B cell (primary cell): ENCODE measurements around the gene SHPK. TPM values are rescaled to one million over a fixed set of nuclear protein-coding genes. Genes with fewer than 3 reads are reported as not detected.
A peak's percentile ranks its signal among the peaks of the same experiment; 100 is the strongest.

ENCODE experiments used
- ATAC-seq: fragments of 200-7000 bp; cut with Tn5 transposase; one replicate; pipeline ENCODE4 v1.10.0; 2021; ENCODE audit warnings: low read depth, mild to moderate bottlenecking, moderate number of reproducible peaks, moderate library complexity
- CTCF ChIA-PET: fragments of 350-600 bp; sonication (Branson Sonifier 250); formaldehyde crosslinking; loops from one replicate; lab custom pipeline; 2021; ENCODE audit warnings: antibody characterized with exemption, inconsistent platforms; lab: Charles Lee
- POLR2A ChIA-PET: fragments of 350-600 bp; sonication (Branson Sonifier 250); formaldehyde crosslinking; loops from one replicate; lab custom pipeline; 2021; ENCODE audit warnings: antibody characterized with exemption; lab: Charles Lee
- DNase-seq: peaks from one replicate; pipeline ENCODE4 v3.0.0; 2013
- H2AFZ ChIP-seq: 2 replicates; pipeline ENCODE4 v1.6.1; 2012; ENCODE audit warnings: mild to moderate bottlenecking, low read depth, low read length; ENCODE audit not compliant: insufficient read depth, poor library complexity, severe bottlenecking
- H3K27ac ChIP-seq, 2 donors: 1 replicate in 1 of 2; 2 replicates in 1 of 2; pipeline ENCODE4 v1.5.1; 2012 to 2013; ENCODE audit warnings: low read length in 2 of 2, mild to moderate bottlenecking in 2 of 2, moderate library complexity in 1 of 2
- H3K27me3 ChIP-seq, 4 experiments: fragments of 200-600 bp in 1 of 4; sonication (generic) in 1 of 4; replicated peaks in 1 of 4; 1 replicate in 2 of 4; 2 replicates in 2 of 4; pipeline versions ENCODE4 v1.6.1 to v1.7.0; 2013 to 2016; ENCODE audit warnings: low read length in 3 of 4, mild to moderate bottlenecking in 2 of 4, mixed read lengths in 1 of 4, moderate library complexity in 1 of 4; ENCODE audit not compliant: insufficient read depth in 4 of 4, control insufficient read depth in 3 of 4; ENCODE audit errors: control extremely low read depth in 1 of 4
- H3K36me3 ChIP-seq, 2 experiments: replicated peaks in 1 of 2; 1 replicate in 1 of 2; 2 replicates in 1 of 2; pipeline versions ENCODE4 v1.6.1 to v1.7.1; 2013; ENCODE audit warnings: low read length in 1 of 2; ENCODE audit not compliant: insufficient read depth in 2 of 2, control insufficient read depth in 1 of 2; ENCODE audit errors: control extremely low read depth in 1 of 2, extremely low read depth in 1 of 2
- H3K4me1 ChIP-seq, 2 donors: fragments of 200-600 bp in 1 of 2; sonication (generic) in 1 of 2; 1 replicate in 1 of 2; 2 replicates in 1 of 2; pipeline versions ENCODE4 v1.5.1 to v1.6.1; 2013 to 2017; ENCODE audit warnings: low read length in 2 of 2; ENCODE audit not compliant: control insufficient read depth in 2 of 2, insufficient read depth in 2 of 2
- H3K4me2 ChIP-seq: replicated peaks from 2 replicates; pipeline ENCODE3; 2012; ENCODE audit warnings: mild to moderate bottlenecking, low read depth, low read length; ENCODE audit not compliant: poor library complexity, severe bottlenecking
- H3K4me3 ChIP-seq, 5 experiments: fragments of 200-600 bp in 1 of 5; sonication (generic) in 1 of 5; 1 replicate in 3 of 5; 2 replicates in 2 of 5; pipeline versions ENCODE4 v1.5.1 to v1.7.0; 2011 to 2016; ENCODE audit warnings: low read length in 4 of 5, mild to moderate bottlenecking in 4 of 5, low read depth in 2 of 5, control low read depth in 1 of 5, moderate library complexity in 1 of 5; ENCODE audit not compliant: insufficient read depth in 1 of 5; ENCODE audit errors: control extremely low read depth in 1 of 5, extremely low read depth in 1 of 5
- H3K79me2 ChIP-seq: fragments of 200-600 bp; sonication (generic); one replicate; pipeline ENCODE4 v1.6.0; 2016; ENCODE audit warnings: low read length; ENCODE audit not compliant: control insufficient read depth, insufficient read depth
- H3K9ac ChIP-seq: fragments of 200-600 bp; sonication (generic); 2 replicates; pipeline ENCODE4 v1.6.1; 2017; ENCODE audit warnings: mild to moderate bottlenecking, low read length, moderate library complexity
- H3K9me3 ChIP-seq, 3 donors: one replicate each; pipeline versions ENCODE4 v1.6.1 to v1.7.1; 2013; ENCODE audit warnings: low read length in 2 of 3; ENCODE audit not compliant: control insufficient read depth in 2 of 3, insufficient read depth in 1 of 3; ENCODE audit errors: control extremely low read depth in 1 of 3
- H4K20me1 ChIP-seq: 2 replicates; pipeline ENCODE4 v1.6.0; 2012; ENCODE audit warnings: mild to moderate bottlenecking, low read length; ENCODE audit not compliant: insufficient read depth, control insufficient read depth, poor library complexity, severe bottlenecking
- H3K27ac Mint-ChIP-seq: one replicate; pipeline ENCODE4 v1.8.0; 2021; ENCODE audit warnings: mixed read lengths
- H3K27me3 Mint-ChIP-seq: one replicate; pipeline ENCODE4 v1.8.0; 2021; ENCODE audit warnings: mixed read lengths
- H3K4me1 Mint-ChIP-seq: one replicate; pipeline ENCODE4 v1.8.0; 2021; ENCODE audit warnings: mixed read lengths
- H3K4me3 Mint-ChIP-seq: one replicate; pipeline ENCODE4 v1.8.0; 2021; ENCODE audit warnings: mixed read lengths
- H3K9me3 Mint-ChIP-seq: one replicate; pipeline ENCODE4 v1.8.0; 2022; ENCODE audit warnings: mixed read lengths; ENCODE audit not compliant: insufficient read depth
- EZH2 ChIP-seq: IDR thresholded peaks from 2 replicates; pipeline ENCODE4 v1.6.1; 2012; ENCODE audit warnings: borderline replicate concordance, low read depth, mild to moderate bottlenecking, moderate library complexity, low read length; ENCODE audit not compliant: insufficient read depth, poor library complexity, severe bottlenecking
- WGBS: methylation state at CpG from one replicate; pipeline ENCODE4 v1.1.5; 2013; ENCODE audit warnings: missing lambda C conversion rate; ENCODE audit not compliant: insufficient coverage; 5-methylcytosine and 5-hydroxymethylcytosine counted together
- intact Hi-C: fragments of 100-400 bp; cut with micrococcal nuclease; formaldehyde crosslinking; loops from one replicate; pipeline ENCODE4 v1.10.0; 2022
- polyA plus RNA-seq: library from polyadenylated mRNA; depleted of rRNA; stranded (reverse); fragments of >200 nt; gene quantifications from 2 replicates; pipeline ENCODE4 v1.2.3, GENCODE V29; 2012
- total RNA-seq, 2 donors: library from RNA; stranded (reverse); fragments of 120-200 nt in 1 of 2; gene quantifications; 1 replicate in 1 of 2; 2 replicates in 1 of 2; pipeline versions ENCODE4 v1.2.3 to v1.2.4, GENCODE V29; 2013 to 2022
- TF ChIP-seq, protein P1 (sequence below): fragments of 200-600 bp; IDR thresholded peaks from one replicate; pipeline ENCODE4 v1.8.0; 2022; ENCODE audit warnings: antibody characterized with exemption, mild to moderate bottlenecking

The SHPK gene
- total and polyA plus RNA-seq, 2 donors (not counting 1 experiment from before 2014, with no cell fraction given) = 5.9 to 16.1 TPM

DNA sequence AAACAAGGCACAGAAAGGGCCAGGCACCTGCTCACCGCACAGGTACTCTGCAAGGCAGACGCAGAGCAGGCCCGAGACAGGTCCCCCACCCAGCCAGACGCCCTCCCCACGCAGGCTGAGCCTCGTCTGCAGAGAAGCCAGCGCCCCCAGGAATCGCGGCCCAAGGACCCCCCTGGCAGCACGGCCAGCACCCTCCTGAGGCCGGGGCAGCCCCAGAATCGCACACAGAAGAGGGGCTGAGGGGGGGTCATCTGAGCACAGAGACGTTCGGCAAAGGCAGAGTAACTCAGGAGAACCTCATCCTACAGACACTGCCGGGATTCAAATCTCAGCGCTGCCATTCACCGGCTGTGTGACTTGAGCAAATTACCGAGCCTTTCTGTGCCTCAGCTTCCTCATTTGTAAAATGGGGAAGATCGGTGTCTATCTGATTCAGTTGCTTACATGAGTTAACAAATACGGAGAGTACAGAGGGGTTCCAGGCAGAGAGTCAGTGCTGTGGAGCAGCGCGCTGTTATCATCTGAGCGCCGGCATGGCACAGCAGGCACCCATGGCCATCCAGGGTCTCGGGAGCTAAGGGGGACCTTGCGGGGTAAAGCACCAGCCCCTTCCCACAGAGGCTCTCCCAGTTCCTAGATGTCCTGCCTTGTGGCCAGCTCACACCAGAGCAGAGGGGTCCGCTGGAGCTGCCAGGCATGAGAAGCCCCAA, 42.9 kb upstream of the SHPK start:
- H3K27ac ChIP-seq = no peak overlapping the region
- H3K4me2 ChIP-seq = no peak overlapping the region
- H4K20me1 ChIP-seq = peaks cover 71% of the 10 kb centered on the region
- ChIA-PET POLR2A (interaction anchor here (0.6 to 0.7 kb wide), 2 partner anchors 33 to 50 kb away, joined by 3 read pairs; no protein-coding TSS in a partner anchor), CTCF (interaction anchor here (0.6 to 3.0 kb wide), 10 partner anchors 13 to 148 kb away, joined by 3 to 18 read pairs (median 4); partner anchors contain the start of gene HASPIN)
- H3K9me3 ChIP-seq = peaks cover 0 to 4% (median 0%) of the 10 kb centered on the region in 3 donors
- H3K4me1 Mint-ChIP-seq = peaks cover 31% of the 10 kb centered on the region
- H3K9me3 Mint-ChIP-seq = no peaks in the 10 kb centered on the region
- peaks cover 29% of the 10 kb centered on the region for H3K79me2 ChIP-seq
- H3K4me3 Mint-ChIP-seq = no peak overlapping the region
- H3K36me3 ChIP-seq = peaks cover 0 to 63% of the 10 kb centered on the region in 2 experiments
- peak overlapping the region; percentile 50 for H3K27ac Mint-ChIP-seq
- intact Hi-C loops = no loop called here
- WGBS = 89% methylated on average over 19 of the region's 27 CpGs
- TF ChIP-seq EZH2 = no peak
- TF ChIP-seq, protein P1, sequence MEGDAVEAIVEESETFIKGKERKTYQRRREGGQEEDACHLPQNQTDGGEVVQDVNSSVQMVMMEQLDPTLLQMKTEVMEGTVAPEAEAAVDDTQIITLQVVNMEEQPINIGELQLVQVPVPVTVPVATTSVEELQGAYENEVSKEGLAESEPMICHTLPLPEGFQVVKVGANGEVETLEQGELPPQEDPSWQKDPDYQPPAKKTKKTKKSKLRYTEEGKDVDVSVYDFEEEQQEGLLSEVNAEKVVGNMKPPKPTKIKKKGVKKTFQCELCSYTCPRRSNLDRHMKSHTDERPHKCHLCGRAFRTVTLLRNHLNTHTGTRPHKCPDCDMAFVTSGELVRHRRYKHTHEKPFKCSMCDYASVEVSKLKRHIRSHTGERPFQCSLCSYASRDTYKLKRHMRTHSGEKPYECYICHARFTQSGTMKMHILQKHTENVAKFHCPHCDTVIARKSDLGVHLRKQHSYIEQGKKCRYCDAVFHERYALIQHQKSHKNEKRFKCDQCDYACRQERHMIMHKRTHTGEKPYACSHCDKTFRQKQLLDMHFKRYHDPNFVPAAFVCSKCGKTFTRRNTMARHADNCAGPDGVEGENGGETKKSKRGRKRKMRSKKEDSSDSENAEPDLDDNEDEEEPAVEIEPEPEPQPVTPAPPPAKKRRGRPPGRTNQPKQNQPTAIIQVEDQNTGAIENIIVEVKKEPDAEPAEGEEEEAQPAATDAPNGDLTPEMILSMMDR = no peak
- no peaks in the 10 kb centered on the region for H3K27me3 ChIP-seq
- DNase-seq = no peak
- no peak overlapping the region for H2AFZ ChIP-seq
- H3K4me1 ChIP-seq = peaks cover 9 to 32% of the 10 kb centered on the region in 2 donors
- ATAC-seq = no peak
- no peak overlapping the region for H3K9ac ChIP-seq
- no peak overlapping the region for H3K4me3 ChIP-seq
- H3K27me3 Mint-ChIP-seq = no peaks in the 10 kb centered on the region
